GM13976 (cell line): ENCODE measurements around the gene CD69.

Experiments used
- DNase-seq: peaks from one replicate; pipeline ENCODE4 v3.0.0; 2012; ENCODE audit warnings: low spot score
- in situ Hi-C: fragments of 300-500 bp; cut with MboI; formaldehyde crosslinking; loops from one replicate; pipeline ENCODE4 v1.12.0; 2022; ENCODE audit warnings: low sequenced_read_pairs, mixed read lengths, inconsistent platforms; ENCODE audit not compliant: unreplicated experiment
- TF ChIP-seq, protein P1 (sequence below): IDR thresholded peaks from 2 replicates; pipeline ENCODE4 v1.5.1; 2012; ENCODE audit warnings: borderline replicate concordance, mild to moderate bottlenecking; ENCODE audit not compliant: insufficient read depth; ENCODE audit errors: extremely low read depth, missing control alignments, control extremely low read depth

CD69 gene

DNA sequence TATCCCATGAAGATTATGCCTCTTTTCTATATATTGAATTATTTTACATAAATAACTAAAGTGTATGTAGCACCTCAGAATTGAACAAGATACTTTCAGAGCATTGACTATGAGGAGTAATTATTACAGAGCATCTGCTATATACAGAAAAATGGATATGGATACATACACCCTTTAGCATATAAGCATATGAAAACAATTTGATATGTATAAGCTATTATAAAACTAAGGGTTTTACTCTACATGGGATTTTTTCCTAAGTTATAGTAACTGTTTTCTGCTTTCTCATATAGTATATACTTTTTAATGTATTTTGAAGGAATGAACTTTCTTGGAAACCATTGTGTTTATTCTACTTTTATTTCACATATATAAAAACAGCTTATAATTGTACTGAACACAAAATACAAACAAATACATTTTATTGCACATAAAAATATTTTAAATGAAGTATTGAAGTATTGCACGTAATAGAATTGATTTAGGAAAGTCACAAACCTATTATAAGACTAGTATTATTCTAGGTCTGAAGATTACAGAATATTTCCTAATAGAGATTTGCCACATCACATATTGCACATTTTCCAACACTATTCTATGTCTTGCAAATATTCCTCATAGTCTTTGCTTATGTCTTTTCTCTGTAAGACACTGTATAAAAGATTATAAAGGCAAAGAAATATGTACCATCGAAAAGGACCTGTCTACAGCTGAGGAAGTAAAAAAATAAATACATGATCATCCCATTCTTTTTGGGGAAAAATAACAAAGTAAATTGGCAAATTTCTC lies 8.4 kb downstream of the CD69 start:
- in situ Hi-C loops: no loop called here
- DNase-seq: no peak
- TF ChIP-seq, protein P1, sequence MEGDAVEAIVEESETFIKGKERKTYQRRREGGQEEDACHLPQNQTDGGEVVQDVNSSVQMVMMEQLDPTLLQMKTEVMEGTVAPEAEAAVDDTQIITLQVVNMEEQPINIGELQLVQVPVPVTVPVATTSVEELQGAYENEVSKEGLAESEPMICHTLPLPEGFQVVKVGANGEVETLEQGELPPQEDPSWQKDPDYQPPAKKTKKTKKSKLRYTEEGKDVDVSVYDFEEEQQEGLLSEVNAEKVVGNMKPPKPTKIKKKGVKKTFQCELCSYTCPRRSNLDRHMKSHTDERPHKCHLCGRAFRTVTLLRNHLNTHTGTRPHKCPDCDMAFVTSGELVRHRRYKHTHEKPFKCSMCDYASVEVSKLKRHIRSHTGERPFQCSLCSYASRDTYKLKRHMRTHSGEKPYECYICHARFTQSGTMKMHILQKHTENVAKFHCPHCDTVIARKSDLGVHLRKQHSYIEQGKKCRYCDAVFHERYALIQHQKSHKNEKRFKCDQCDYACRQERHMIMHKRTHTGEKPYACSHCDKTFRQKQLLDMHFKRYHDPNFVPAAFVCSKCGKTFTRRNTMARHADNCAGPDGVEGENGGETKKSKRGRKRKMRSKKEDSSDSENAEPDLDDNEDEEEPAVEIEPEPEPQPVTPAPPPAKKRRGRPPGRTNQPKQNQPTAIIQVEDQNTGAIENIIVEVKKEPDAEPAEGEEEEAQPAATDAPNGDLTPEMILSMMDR: no peak

DNA sequence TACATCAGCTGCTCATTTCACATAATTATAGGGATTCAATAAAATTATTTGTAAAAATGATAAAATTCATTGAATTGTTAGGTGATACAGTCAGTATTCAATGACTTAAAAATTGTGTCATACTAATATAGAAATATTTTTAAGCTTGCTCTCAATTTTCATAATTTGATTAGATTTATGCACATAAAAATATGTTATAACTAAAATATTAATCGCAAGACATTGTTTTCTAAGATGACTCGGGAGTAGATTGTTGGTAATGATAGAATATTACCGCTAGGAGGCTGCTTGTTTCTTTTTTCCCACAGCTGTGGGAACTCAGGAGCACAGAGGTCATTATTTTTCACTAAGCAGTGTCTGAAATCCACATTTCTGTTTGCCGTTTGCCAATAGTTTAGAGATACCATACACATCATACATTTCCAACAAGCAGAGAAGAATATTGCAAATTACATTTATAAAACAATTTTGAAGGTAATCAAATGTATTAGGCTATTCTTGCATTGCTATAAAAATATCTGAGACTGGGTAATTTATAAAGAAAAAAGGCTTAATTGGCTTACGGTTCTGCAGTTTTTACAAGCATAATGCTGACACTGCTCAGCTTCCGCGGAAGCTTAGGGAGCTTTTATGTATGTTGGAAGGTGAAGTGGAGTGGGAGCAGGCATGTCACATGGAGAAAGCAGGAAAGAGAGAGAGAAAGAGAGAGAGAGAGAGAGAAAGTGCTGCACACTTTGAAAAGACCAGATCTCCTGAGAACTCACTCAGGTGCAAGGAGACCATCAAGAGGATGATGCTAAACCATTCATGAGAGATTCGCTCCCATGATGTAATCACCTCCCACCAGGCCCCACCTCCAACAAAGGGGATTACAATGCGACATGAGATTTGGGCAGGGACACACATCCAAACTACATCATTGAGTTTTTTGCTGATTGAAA lies 9.2 kb downstream of the CD69 start:
- in situ Hi-C loops: no loop called here
- TF ChIP-seq, protein P1: peak; percentile 24
- no peak for DNase-seq

DNA sequence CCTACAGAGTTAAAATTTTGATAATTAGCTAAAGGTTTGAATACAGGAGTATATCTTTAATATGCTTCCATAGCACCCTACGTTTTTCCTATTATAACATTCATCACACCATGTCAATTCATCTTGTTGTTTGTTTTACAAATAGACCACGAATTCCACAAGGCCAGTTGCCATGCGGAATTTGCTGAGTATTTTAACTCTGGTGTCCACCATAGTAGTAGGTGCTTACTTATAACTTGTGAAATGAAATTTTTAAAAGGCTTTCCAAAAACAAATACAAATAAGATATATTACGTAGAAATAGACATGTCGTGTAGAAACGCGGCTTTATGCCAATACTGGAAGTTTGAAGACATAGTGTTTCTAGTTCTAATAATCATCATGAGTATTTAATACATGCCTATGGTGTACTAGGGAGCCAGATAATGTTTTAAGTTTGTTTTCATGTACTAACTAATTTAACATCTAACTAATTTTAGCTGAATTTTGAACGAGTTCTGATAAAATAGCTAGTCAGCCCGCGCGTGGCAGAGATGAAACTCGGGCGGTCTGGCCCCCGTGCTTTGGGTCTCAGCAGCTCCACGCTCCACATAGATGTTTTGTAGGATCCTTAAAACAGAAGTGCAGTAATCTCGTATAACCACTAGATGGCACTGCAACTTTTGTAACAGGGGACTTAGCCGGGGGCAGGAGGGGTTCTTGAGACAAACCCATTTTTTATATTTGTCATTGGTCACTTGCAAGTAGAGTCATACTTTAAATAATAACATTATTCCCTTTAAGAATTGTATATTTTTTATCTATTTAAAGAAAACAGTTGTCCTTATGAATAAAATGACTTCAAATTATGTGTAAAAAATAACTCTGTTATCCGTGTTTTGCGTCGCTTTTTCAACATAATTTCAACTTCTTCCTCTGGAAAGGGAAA lies 10.2 kb downstream of the CD69 start:
- TF ChIP-seq, protein P1: peak; percentile 61
- DNase-seq: peak; percentile 53
- in situ Hi-C loops: no loop called here

DNA sequence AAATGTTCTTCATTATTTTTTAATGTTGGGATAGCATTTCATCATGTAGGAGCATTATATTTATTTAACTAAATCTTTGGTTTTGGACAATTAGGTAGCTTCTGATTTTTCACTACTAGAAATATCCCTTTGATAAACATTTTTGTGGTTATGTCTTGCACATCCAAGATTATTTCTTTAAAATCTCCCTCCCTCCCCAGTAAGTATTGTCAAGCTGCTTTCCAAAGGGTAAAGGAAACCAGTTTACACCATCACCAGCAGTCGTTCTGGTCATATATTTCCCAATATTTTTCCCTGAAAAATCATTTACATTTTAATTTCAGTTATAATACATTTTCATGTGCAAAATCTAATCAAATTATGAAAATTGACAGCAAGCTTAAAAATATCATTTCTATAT lies 11.1 kb downstream of the CD69 start:
- TF ChIP-seq, protein P1: no peak
- DNase-seq: no peak
- in situ Hi-C loops: loop anchor here (5.0 to 10.0 kb wide), 2 partner anchors 53 to 175 kb away; no protein-coding TSS in a partner anchor

DNA sequence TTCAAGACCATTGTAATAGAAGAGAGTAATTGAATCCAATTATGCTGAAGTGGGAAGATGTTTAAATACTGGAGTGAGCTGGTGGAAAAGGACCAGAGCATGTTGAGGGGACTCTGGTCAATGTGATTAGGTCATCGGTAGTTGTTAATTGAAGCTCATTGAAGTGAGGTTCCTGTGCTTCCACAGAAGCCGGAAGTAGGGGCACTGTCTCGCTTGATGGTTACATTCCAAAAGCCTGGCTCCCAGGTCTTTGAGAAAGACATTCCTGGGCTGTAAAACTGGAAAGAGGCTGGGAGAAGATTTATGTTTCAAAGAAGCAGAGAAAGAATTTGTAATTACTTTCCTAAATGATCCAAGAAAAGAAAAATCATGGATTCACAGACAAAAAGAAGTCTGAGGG lies 15.5 kb downstream of the CD69 start:
- DNase-seq: no peak
- TF ChIP-seq, protein P1: no peak
- in situ Hi-C loops: loop anchor here (5.0 to 10.0 kb wide), 2 partner anchors 57 to 180 kb away; no protein-coding TSS in a partner anchor

DNA sequence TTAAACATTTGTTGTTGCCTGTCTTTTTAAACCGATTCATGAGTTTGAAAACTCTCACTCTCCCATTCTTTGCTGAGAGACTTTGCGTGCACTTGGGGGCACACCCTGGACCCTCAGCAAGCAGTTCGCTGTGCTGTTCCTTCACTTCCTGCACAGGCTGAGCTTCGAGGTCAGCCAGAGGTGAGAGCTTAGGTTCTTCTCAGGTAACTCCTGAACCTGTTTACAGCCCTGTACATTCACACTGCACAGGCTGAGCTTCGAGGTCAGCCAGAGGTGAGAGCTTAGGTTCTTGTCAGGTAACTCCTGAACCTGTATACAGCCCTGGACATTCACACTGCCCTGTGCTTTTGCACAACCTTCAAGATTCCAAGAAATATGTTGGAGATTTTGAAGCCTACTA lies 18.0 kb downstream of the CD69 start:
- TF ChIP-seq, protein P1: no peak
- in situ Hi-C loops: loop anchor here (10.0 kb wide), 1 partner anchor 182 kb away; no protein-coding TSS in a partner anchor

More for the DNA sequence above, 18.0 kb downstream of the CD69 start:
- no peak for DNase-seq
